HG02938 (cell line): ENCODE data around the gene CCDC85C.

Experiments
- ATAC-seq: cut with Tn5 transposase; IDR thresholded peaks from one replicate; pipeline ENCODE4 v1.9.1; 2021; ENCODE audit warnings: mild to moderate bottlenecking, moderate library complexity; ENCODE audit not compliant: unreplicated experiment

CCDC85C gene

GRCh38 chr14:99630202-99630601 lies 26.2 kb upstream of the CCDC85C start:
- no peak for ATAC-seq

GRCh38 chr14:99628887-99629618 lies 25.0 kb upstream of the CCDC85C start:
- no peak for ATAC-seq

GRCh38 chr14:99627510-99628381 lies 23.7 kb upstream of the CCDC85C start:
- no peak for ATAC-seq

- no peak for ATAC-seq
These were observed 23.1 kb upstream of the CCDC85C start for GRCh38 chr14:99627100-99627499.

- ATAC-seq: no peak
These were observed 22.1 kb upstream of the CCDC85C start for GRCh38 chr14:99626041-99626648.

GRCh38 chr14:99625476-99625875 lies 21.5 kb upstream of the CCDC85C start:
- no peak for ATAC-seq

GRCh38 chr14:99624971-99625370 lies 21.0 kb upstream of the CCDC85C start:
- ATAC-seq: no peak

GRCh38 chr14:99624024-99624423 lies 20.0 kb upstream of the CCDC85C start:
- no peak for ATAC-seq

- no peak for ATAC-seq
These were observed 17.9 kb upstream of the CCDC85C start for GRCh38 chr14:99621948-99622347.

- ATAC-seq: no peak
These were observed 16.1 kb upstream of the CCDC85C start for GRCh38 chr14:99619835-99620834.

GRCh38 chr14:99616832-99617800 lies 13.1 kb upstream of the CCDC85C start:
- no peak for ATAC-seq

- no peak for ATAC-seq
These were observed 11.6 kb upstream of the CCDC85C start for GRCh38 chr14:99615497-99616157.

- ATAC-seq: no peak
These were observed 8.8 kb upstream of the CCDC85C start for GRCh38 chr14:99612738-99613330.

- no peak for ATAC-seq
These were observed 8.2 kb upstream of the CCDC85C start for GRCh38 chr14:99612071-99612737.

- no peak for ATAC-seq
These were observed 7.6 kb upstream of the CCDC85C start for GRCh38 chr14:99611646-99612045.

- no peak for ATAC-seq
These were observed 5.5 kb upstream of the CCDC85C start for GRCh38 chr14:99609245-99610170.

- no peak for ATAC-seq
These were observed 4.6 kb upstream of the CCDC85C start for GRCh38 chr14:99608591-99608990.
